Measurements from ENCODE around the gene SNX20.

- TF ChIP-seq CTCF (IDR thresholded peaks at IDR 0.05) (no peak), POLR2A (IDR thresholded peaks at IDR 0.05) (no peak), EP300 (IDR thresholded peaks at IDR 0.05) (no peak)
Observed at GRCh38 chr16:50664270-50664669, 16.8 kb downstream of the SNX20 start.

Data from gastroesophageal sphincter (tissue), 3 donors.